Spleen (tissue), 7 donors: Measurements from ENCODE around the gene LRRC3B.

Experiments
- POLR2A ChIP-seq, 3 donors: fragments of 450-650 bp; IDR thresholded peaks; one replicate each; pipeline ENCODE4 v1.5.1; 2017; ENCODE audit warnings: antibody characterized with exemption in 3 of 3, mild to moderate bottlenecking in 1 of 3
- POLR2AphosphoS5 ChIP-seq, 3 donors: sonication (generic); formaldehyde crosslinking; IDR thresholded peaks; one replicate each; pipeline ENCODE4 v1.5.1; 2017; ENCODE audit warnings: antibody characterized with exemption in 3 of 3
- TF ChIP-seq, protein P1 (sequence below), 11 experiments: fragments of 200-600 bp in 7 of 11; fragments of 450-650 bp in 4 of 11; sonication (generic) in 4 of 11; IDR thresholded peaks in 8 of 11; conservative IDR thresholded peaks in 3 of 11; 1 replicate in 7 of 11; 2 replicates in 4 of 11; pipeline versions ENCODE4 v1.4.0 to v1.8.0; 2016 to 2021; ENCODE audit warnings: antibody characterized with exemption in 11 of 11, inconsistent platforms in 4 of 11, mild to moderate bottlenecking in 1 of 11
- donor health status: DM: no; HTN: no; CAD: no; lungs with moderate emphysema.
- donor health status: DM: no; HTN: no; CAD: no.
- donor health status: DM: no; HTN: no; CAD: no.

DNA sequence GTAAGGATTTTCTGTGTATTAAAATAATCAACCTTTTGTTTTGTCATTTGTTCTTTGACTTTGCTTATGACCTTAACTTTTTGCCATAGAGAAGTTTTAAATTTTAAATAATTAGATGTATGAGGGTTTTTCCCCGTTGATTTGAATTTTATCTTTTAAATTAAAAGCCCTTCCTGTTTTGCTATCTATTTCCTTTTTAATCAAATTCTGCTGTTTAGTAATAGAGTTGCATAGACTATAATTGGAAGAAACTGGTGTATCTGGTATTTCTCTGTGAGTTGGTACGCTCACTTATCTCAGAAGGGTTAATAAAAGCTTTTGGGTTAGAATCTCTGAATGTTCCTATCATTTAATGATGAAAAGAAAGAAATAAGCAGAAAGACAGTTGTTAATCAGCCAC lies 82.2 kb downstream of the LRRC3B start:
- TF ChIP-seq POLR2A (IDR thresholded peaks at IDR 0.05) (no peak), POLR2AphosphoS5 (IDR thresholded peaks at IDR 0.05) (no peak)
- TF ChIP-seq, protein P1, sequence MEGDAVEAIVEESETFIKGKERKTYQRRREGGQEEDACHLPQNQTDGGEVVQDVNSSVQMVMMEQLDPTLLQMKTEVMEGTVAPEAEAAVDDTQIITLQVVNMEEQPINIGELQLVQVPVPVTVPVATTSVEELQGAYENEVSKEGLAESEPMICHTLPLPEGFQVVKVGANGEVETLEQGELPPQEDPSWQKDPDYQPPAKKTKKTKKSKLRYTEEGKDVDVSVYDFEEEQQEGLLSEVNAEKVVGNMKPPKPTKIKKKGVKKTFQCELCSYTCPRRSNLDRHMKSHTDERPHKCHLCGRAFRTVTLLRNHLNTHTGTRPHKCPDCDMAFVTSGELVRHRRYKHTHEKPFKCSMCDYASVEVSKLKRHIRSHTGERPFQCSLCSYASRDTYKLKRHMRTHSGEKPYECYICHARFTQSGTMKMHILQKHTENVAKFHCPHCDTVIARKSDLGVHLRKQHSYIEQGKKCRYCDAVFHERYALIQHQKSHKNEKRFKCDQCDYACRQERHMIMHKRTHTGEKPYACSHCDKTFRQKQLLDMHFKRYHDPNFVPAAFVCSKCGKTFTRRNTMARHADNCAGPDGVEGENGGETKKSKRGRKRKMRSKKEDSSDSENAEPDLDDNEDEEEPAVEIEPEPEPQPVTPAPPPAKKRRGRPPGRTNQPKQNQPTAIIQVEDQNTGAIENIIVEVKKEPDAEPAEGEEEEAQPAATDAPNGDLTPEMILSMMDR (IDR thresholded peaks at IDR 0.05 in 8 of 11, conservative IDR thresholded peaks at IDR 0.05 in 3 of 11): no peak
